Activated CD4-positive, alpha-beta memory T cell treated with anti-CD3 and anti-CD28 coated beads for 36 hours (primary cell): Measurements from ENCODE around the gene INO80. TPM values are rescaled to one million over a fixed set of nuclear protein-coding genes. Genes with fewer than 3 reads are reported as not detected.

ENCODE experiments used
- CTCF ChIA-PET: fragments of 350-600 bp; sonication (Branson Sonifier 250); formaldehyde crosslinking; loops from one replicate; lab custom pipeline; 2021; ENCODE audit warnings: antibody characterized with exemption, inconsistent platforms; lab: Charles Lee
- POLR2A ChIA-PET: fragments of 350-600 bp; sonication (Branson Sonifier 250); formaldehyde crosslinking; loops from one replicate; lab custom pipeline; 2021; ENCODE audit warnings: antibody characterized with exemption; lab: Charles Lee
- DNase-seq: peaks from one replicate; pipeline ENCODE4 v3.0.0-alpha.2; 2020
- H3K27ac Mint-ChIP-seq: one replicate; pipeline ENCODE4 v1.8.0; 2021; ENCODE audit warnings: mixed read lengths
- H3K27me3 Mint-ChIP-seq: one replicate; pipeline ENCODE4 v1.8.0; 2021; ENCODE audit warnings: mixed read lengths
- H3K36me3 Mint-ChIP-seq: one replicate; pipeline ENCODE4 v1.8.0; 2021; ENCODE audit warnings: mixed read lengths
- H3K4me1 Mint-ChIP-seq: one replicate; pipeline ENCODE4 v1.8.0; 2021; ENCODE audit warnings: low read depth, mixed read lengths
- H3K4me3 Mint-ChIP-seq: one replicate; pipeline ENCODE4 v1.8.0; 2021; ENCODE audit warnings: mild to moderate bottlenecking, mixed read lengths
- H3K9me3 Mint-ChIP-seq: one replicate; pipeline ENCODE4 v1.8.0; 2021; ENCODE audit warnings: mixed read lengths
- intact Hi-C: fragments of 100-400 bp; cut with micrococcal nuclease; formaldehyde crosslinking; loops from one replicate; pipeline ENCODE4 v1.15.1; 2023
- total RNA-seq, 2 experiments: library from RNA; stranded (reverse); gene quantifications; one replicate each; pipeline ENCODE4 v1.2.3, GENCODE V29; 2021

Gene INO80
- total RNA-seq, 2 experiments from 2014 or later: 19.9 to 22.8 TPM

DNA sequence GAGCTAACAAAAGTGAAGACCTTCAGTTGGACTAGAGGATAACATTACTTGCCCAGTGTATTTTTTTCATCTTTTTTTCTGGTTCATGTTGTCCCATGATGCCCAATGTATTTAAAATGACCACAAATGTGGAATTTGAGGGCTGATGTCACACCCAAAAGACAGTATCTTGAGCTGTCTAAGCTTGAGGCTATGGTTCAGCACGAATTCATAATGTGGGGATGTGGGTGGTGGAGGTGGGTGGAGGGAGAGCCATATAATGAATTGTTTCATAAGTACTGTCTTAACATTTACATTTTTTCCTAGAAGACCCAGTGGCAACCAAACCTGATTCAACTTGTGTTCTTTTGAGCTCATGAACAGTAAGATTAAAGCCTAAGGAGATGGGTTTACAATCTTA lies 125.3 kb downstream of the INO80 start:
- H3K27me3 Mint-ChIP-seq: no peaks in the 10 kb centered on the region
- peak overlapping the region; percentile 69 for H3K27ac Mint-ChIP-seq
- no peaks in the 10 kb centered on the region for H3K9me3 Mint-ChIP-seq
- DNase-seq: peak; percentile 25
- CTCF ChIA-PET: interaction anchor here (0.7 to 1.1 kb wide), 4 partner anchors 60 to 194 kb away, joined by 3 to 4 read pairs (median 4); no protein-coding TSS in a partner anchor
- peaks cover 42% of the 10 kb centered on the region for H3K36me3 Mint-ChIP-seq
- no peak overlapping the region for H3K4me3 Mint-ChIP-seq
- intact Hi-C loops: no loop called here
- POLR2A ChIA-PET: no interaction called here
- peaks cover 19% of the 10 kb centered on the region for H3K4me1 Mint-ChIP-seq

DNA sequence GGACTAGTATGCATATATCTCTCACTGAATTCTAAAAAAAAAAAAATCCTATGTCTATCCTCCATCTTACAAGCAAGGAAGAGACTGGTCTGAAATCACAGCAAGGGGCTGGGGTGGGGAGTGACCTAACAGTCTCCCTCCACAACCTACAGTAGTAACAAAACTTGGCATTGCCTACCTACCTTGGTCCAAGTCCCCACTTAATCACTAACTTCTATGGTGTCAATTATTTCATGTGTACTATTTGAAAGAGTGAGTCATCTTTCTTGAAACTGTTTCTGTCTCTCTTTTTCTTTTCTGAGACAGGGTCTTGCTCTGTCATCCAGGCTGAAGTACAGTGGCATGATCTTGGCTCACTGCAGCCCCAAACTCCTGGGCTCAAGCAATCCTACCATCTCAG lies 126.0 kb downstream of the INO80 start:
- Mint-ChIP-seq H3K4me1 (peaks cover 19% of the 10 kb centered on the region), H3K9me3 (no peaks in the 10 kb centered on the region), H3K27ac (peak overlapping the region; percentile 69), H3K4me3 (no peak overlapping the region), H3K36me3 (peaks cover 38% of the 10 kb centered on the region), H3K27me3 (no peaks in the 10 kb centered on the region)
- no peak for DNase-seq
- CTCF ChIA-PET: interaction anchor here (0.7 to 1.0 kb wide), 2 partner anchors 86 to 194 kb away, joined by 3 to 4 read pairs; no protein-coding TSS in a partner anchor
- intact Hi-C loops: no loop called here
- POLR2A ChIA-PET: no interaction called here

DNA sequence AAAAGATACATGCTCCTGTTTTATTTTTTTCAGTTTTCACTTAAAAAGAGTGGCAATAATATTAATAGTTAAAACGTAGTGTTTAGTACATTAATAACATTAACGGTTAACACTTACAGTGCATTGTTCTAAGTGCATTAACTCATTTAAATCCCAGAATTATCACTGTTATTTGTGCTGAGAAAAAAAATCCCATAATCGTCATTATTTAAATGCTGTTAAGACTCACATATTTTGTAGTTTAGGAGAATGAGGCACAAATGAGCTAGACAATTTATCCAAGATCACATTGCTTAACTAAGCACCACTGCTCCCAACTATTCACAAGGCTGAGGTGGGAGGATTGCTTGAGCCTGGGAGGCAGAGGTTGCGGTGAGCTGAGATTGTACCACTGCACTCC lies 127.9 kb downstream of the INO80 start:
- CTCF ChIA-PET: no interaction called here
- Mint-ChIP-seq H3K9me3 (no peaks in the 10 kb centered on the region), H3K27ac (no peak overlapping the region), H3K4me1 (peaks cover 19% of the 10 kb centered on the region), H3K4me3 (no peak overlapping the region), H3K27me3 (no peaks in the 10 kb centered on the region), H3K36me3 (peaks cover 50% of the 10 kb centered on the region)
- POLR2A ChIA-PET: no interaction called here
- intact Hi-C loops: no loop called here
- DNase-seq: no peak

DNA sequence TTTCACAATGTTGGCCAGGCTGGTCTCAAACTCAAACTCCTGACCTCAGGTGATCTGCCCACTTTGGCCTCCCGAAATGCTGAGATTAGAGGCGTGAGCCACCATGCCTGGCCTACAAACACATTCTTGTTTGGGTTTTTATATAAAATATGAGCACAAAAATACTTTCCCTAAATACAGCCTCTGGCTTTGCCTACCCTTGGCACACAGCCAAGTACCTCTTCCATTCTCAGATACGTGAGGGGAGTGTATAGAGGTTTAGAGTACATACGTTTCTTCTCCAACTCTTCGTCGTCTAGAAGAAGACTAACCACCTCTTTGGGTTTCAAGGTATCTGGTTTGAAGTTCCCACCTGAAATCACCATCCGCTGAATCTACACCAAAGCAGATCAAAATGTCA lies 129.3 kb downstream of the INO80 start:
- Mint-ChIP-seq H3K9me3 (no peaks in the 10 kb centered on the region), H3K27me3 (no peaks in the 10 kb centered on the region), H3K36me3 (peaks cover 57% of the 10 kb centered on the region), H3K4me1 (peaks cover 19% of the 10 kb centered on the region), H3K4me3 (no peak overlapping the region), H3K27ac (no peak overlapping the region)
- POLR2A ChIA-PET: no interaction called here
- DNase-seq: no peak
- intact Hi-C loops: no loop called here
- CTCF ChIA-PET: no interaction called here

DNA sequence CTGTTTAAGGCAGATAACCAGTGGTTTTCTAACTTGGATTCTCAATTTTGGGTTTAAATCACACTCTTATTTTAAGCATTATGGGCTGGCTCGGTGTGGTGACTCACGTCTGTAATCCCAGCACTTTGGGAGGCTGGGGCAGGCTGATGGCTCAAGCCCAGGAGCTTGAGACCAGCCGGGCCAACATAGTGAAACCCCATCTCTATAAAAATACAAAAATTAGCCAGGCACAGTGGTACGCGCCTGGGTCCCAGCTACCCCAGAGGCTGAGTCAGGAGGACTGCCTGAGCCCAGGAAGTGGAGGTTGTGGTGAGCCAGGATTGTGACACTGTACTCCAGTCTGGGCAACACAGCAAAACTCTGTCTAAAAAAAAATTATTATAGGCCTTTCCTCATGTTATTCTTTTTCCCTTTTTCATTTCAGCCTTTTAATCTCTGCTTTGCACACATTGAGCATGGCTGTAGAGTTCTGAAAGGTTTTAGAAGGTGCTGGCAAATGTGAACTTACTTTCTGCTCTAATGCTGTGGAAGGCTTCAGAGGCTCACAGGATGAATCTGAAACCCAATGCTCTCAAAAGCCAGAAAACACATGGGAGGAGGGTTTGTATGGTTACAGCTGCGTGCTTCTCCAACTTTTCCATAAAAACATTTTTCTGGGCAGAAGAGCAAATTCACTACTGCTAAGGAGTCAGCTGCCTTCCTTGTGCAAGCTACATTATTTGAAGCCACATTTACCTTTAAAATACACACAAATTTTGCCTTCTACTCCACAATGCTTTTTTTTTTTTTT lies 130.3 kb downstream of the INO80 start:
- Mint-ChIP-seq H3K4me3 (no peak overlapping the region), H3K4me1 (peaks cover 10% of the 10 kb centered on the region), H3K9me3 (no peaks in the 10 kb centered on the region), H3K36me3 (peaks cover 61% of the 10 kb centered on the region), H3K27ac (no peak overlapping the region), H3K27me3 (no peaks in the 10 kb centered on the region)
- POLR2A ChIA-PET: no interaction called here
- intact Hi-C loops: no loop called here
- no peak for DNase-seq
- CTCF ChIA-PET: no interaction called here

DNA sequence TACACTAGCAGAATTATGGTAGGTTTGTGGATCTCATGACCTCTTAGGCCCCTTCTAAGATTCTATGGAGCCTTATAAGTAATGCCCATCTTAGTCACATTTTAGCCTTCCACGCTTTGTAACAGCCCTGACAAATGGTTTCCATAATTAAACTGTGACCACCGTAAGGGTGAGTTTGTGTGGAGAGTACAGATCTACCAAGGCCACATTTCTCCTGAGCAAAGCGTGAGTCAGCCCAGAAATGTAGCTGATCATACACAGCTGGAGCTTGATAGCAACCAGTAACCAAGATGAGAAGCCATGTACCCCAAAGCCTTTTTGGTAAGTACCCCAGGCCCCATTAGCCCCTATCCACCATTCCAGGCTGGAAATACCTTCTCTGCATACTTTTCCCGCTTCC lies 131.1 kb downstream of the INO80 start:
- intact Hi-C loops: no loop called here

DNA sequence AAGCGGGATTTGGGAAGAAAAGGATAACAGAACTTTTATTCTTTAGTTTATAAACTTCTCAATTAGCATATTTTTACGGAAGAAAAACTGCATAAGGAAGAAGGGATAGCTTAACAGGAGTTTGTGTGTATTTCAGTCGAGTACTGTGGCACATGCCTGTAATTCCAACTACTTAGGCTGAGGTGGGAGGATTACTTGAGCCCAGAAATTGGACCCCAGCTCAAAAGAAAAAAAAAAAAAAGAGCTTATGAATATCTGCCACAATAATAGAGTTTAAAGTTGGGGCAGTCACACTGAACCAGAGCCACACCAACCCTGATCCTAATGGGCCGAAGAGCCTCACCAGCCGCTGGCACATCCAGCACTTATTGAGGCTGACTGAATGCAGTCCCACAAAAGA lies 131.7 kb downstream of the INO80 start:
- Mint-ChIP-seq H3K4me1 (no peaks in the 10 kb centered on the region), H3K9me3 (no peaks in the 10 kb centered on the region), H3K27ac (no peak overlapping the region), H3K4me3 (no peak overlapping the region), H3K36me3 (peaks cover 60% of the 10 kb centered on the region), H3K27me3 (no peaks in the 10 kb centered on the region)
- intact Hi-C loops: no loop called here
- ChIA-PET POLR2A (no interaction called here), CTCF (no interaction called here)
- no peak for DNase-seq

More for the DNA sequence above, 131.1 kb downstream of the INO80 start:
- peaks cover 58% of the 10 kb centered on the region for H3K36me3 Mint-ChIP-seq
- no peak overlapping the region for H3K4me3 Mint-ChIP-seq
- ChIA-PET POLR2A (no interaction called here), CTCF (no interaction called here)
- H3K27me3 Mint-ChIP-seq: no peaks in the 10 kb centered on the region
- H3K4me1 Mint-ChIP-seq: peaks cover 3% of the 10 kb centered on the region
- H3K9me3 Mint-ChIP-seq: no peaks in the 10 kb centered on the region
- DNase-seq: no peak
- no peak overlapping the region for H3K27ac Mint-ChIP-seq

DNA sequence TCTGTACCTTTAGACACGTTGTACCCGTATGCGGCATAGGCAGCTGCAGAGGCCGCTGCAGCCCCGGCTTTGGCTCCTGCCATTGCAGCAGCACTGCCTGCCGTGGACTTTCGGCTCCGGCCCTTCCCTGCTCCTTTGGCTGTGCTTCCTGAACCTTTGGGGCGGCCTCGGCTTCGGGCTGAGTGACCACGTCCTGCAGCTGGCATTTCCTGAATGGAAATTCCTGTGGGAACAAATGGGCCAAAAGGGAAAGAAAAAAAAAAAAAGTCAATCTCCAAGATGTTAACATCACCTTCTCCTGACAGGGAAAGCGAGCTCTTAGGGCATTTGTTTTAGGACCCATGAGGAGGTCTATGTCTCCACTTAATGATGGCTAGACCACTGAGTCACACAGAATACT lies 133.2 kb downstream of the INO80 start:
- no peaks in the 10 kb centered on the region for H3K9me3 Mint-ChIP-seq
- intact Hi-C loops: no loop called here
- POLR2A ChIA-PET: no interaction called here
- no peak overlapping the region for H3K4me3 Mint-ChIP-seq
- peaks cover 61% of the 10 kb centered on the region for H3K36me3 Mint-ChIP-seq
- H3K27me3 Mint-ChIP-seq: no peaks in the 10 kb centered on the region
- H3K27ac Mint-ChIP-seq: no peak overlapping the region
- no peak for DNase-seq
- H3K4me1 Mint-ChIP-seq: no peaks in the 10 kb centered on the region
- CTCF ChIA-PET: no interaction called here

DNA sequence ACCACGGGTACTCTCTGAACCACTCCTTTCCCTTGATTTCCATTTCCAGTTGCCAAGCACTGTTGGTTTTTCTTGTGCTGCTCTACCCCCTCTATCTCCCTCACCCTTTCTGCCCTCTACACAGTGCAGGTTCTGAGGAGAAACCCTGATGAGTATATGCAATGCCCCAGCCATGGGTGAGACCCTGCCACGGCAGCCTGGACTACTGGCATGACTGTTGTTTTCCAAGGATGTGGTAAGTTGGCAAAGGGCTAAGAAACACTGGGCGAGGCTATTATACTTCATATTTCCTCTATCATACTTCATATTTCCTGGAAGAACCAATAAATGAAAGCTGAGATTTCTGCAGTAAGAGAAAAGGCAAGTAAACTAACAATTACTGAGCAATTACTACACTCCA lies 134.9 kb downstream of the INO80 start:
- CTCF ChIA-PET: no interaction called here
- no peak for DNase-seq
- Mint-ChIP-seq H3K36me3 (peaks cover 52% of the 10 kb centered on the region), H3K27ac (no peak overlapping the region), H3K4me3 (no peak overlapping the region), H3K27me3 (no peaks in the 10 kb centered on the region), H3K9me3 (no peaks in the 10 kb centered on the region), H3K4me1 (no peaks in the 10 kb centered on the region)
- intact Hi-C loops: no loop called here
- POLR2A ChIA-PET: no interaction called here

DNA sequence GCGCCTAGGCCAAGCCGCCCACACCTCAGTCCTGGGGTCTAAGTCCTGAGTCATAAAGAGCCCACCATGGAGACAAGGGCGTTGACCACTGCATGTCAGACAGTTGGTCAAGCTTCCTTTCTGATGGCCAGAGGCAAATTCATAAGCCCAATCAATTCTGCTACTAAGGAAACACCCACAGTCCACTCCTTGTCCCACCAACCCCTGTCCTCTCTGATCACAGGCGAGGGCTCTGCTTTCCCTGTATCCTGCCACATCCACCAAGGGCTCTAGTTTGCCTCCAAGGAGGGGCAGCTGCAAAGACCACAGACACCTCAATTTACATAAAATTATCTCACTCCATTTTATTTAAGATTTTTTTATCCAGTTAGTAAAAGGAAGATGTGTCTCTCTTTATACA lies 137.5 kb downstream of the INO80 start:
- Mint-ChIP-seq H3K27me3 (no peaks in the 10 kb centered on the region), H3K9me3 (no peaks in the 10 kb centered on the region), H3K4me1 (no peaks in the 10 kb centered on the region), H3K36me3 (peaks cover 39% of the 10 kb centered on the region), H3K27ac (no peak overlapping the region), H3K4me3 (no peak overlapping the region)
- DNase-seq: no peak
- intact Hi-C loops: no loop called here
- CTCF ChIA-PET: no interaction called here
- POLR2A ChIA-PET: no interaction called here

DNA sequence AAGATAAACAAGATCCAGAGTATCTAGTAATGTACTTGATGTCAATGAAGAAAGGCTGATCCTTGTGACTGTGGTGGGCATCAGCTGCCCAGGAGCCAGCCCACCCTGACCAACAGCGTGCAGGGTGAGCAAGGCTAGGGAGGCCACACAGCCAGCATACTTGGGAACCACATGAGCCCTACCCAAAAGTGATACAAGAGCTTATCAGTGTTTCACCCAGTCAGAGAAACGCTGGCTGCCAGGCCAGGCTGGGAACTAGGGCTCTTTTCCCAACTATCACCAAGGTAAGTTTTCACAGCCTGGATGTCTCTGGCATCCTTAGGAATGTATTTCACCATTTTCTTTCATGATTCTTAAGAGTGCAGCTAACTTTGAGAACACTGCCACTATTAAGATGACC lies 137.9 kb downstream of the INO80 start:
- ChIA-PET CTCF (no interaction called here), POLR2A (no interaction called here)
- Mint-ChIP-seq H3K4me1 (no peaks in the 10 kb centered on the region), H3K36me3 (peaks cover 36% of the 10 kb centered on the region), H3K4me3 (no peak overlapping the region), H3K27me3 (no peaks in the 10 kb centered on the region), H3K27ac (no peak overlapping the region), H3K9me3 (no peaks in the 10 kb centered on the region)
- intact Hi-C loops: no loop called here
- no peak for DNase-seq

DNA sequence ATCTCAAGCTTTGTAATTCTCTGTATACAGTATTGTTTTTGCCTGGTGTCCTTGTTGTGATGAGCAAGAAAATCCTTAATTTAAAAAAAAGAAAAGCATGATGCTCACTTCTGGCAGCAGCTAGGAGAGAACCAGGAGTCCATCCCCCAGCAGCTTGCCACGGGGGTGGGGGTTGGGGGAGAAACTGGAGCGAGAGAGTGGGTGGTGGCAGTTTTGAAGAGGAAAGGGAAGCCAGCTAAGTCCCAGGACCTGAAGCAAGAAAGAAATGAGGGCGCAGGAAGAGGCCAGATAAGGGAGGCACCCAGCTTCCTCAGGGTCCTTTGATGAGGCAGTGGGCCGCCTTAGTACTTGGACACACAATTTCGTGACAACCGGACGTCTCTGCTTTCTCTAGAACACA lies 139.3 kb downstream of the INO80 start:
- H3K27me3 Mint-ChIP-seq: no peaks in the 10 kb centered on the region
- CTCF ChIA-PET: interaction anchor here (1.7 kb wide), 1 partner anchor 74 kb away, joined by 4 read pairs; no protein-coding TSS in a partner anchor
- no peak overlapping the region for H3K27ac Mint-ChIP-seq
- H3K4me3 Mint-ChIP-seq: no peak overlapping the region
- intact Hi-C loops: no loop called here
- no peak for DNase-seq
- H3K9me3 Mint-ChIP-seq: no peaks in the 10 kb centered on the region
- H3K4me1 Mint-ChIP-seq: no peaks in the 10 kb centered on the region
- H3K36me3 Mint-ChIP-seq: peaks cover 24% of the 10 kb centered on the region
- POLR2A ChIA-PET: no interaction called here

DNA sequence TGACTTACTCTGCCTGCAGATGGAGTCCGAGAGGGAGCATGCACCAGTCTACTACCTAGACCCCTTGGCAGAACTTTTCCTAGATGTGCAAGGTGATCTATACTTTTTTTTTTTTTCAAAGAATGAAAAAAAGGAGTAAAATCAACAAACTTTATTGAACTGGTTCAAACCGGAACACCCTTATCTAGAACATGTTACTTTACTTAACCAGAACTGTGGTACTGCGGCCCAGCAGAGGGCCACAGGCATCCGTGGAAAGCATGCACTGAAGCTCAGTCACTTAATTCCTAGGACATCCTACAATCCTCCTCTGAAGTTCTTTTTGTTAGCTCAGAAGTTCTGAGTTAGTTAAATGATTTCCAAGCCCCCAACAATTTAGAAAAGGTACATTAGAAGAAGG lies 141.2 kb downstream of the INO80 start:
- intact Hi-C loops: no loop called here
- no peak overlapping the region for H3K27ac Mint-ChIP-seq
- no peaks in the 10 kb centered on the region for H3K4me1 Mint-ChIP-seq
- peaks cover 10% of the 10 kb centered on the region for H3K36me3 Mint-ChIP-seq
- POLR2A ChIA-PET: no interaction called here
- CTCF ChIA-PET: interaction anchor here (0.6 to 0.7 kb wide), 2 partner anchors 22 to 233 kb away, joined by 3 to 4 read pairs; partner anchors contain the start of gene CHAC1
- H3K9me3 Mint-ChIP-seq: no peaks in the 10 kb centered on the region
- no peak for DNase-seq
- no peak overlapping the region for H3K4me3 Mint-ChIP-seq
- H3K27me3 Mint-ChIP-seq: no peaks in the 10 kb centered on the region
